Measurements from ENCODE around the gene MTA3. TPM values are rescaled to one million over a fixed set of nuclear protein-coding genes. Genes with fewer than 3 reads are reported as not detected.

The MTA3 gene
- total and polyA plus RNA-seq, 9 of the 15 experiments (the other 6 are each of a cell fraction or from before 2014, with no cell fraction given) = 12.4 to 39.6 (median 23.5) TPM

GRCh38 chr2:42758751-42759150 is 190.3 kb downstream of the MTA3 start:
- WGBS (ENCODE audit: insufficient coverage, low coverage, missing lambda C conversion rate) = 0% methylated on average over 1 of the region's 1 CpG
- intact Hi-C loops (cut with micrococcal nuclease) (no loop called here), in situ Hi-C loops (cut with MboI) (no loop called here)
- H2AFZ ChIP-seq (ENCODE audit: low read depth, low read length) = no peak overlapping the region
- H4K20me1 ChIP-seq (replicated peaks; ENCODE audit: control insufficient read depth, insufficient read depth, low read length) = peaks cover 8% of the 10 kb centered on the region
- H3K4me3 ChIP-seq = no peak overlapping the region
- peaks cover 6 to 66% of the 10 kb centered on the region in 2 experiments; a peak in 4 of 5 replicates for H3K27me3 ChIP-seq (ENCODE audit: control insufficient read depth in 2 of 2, insufficient read depth in 2 of 2, low read length in 2 of 2)
- DNase-seq (ENCODE audit: extremely low read depth in 1 of 4, low spot score in 3 of 4) (no peak), ATAC-seq (no peak), FAIRE-seq (no peak)
- no peaks in the 10 kb centered on the region for H3K36me3 ChIP-seq (ENCODE audit: control insufficient read depth, insufficient read depth, low read length)
- H3K9ac ChIP-seq (ENCODE audit: insufficient read depth in 1 of 2, low read depth in 2 of 2, low read length in 2 of 2) = no peak overlapping the region
- no peak overlapping the region for H3K27ac ChIP-seq (ENCODE audit: extremely low read depth, low read depth, low read length)
- peaks cover 0 to 18% of the 10 kb centered on the region in 2 experiments; a peak in 1 of 5 replicates for H3K4me1 ChIP-seq (replicated peaks in 1 of 2; ENCODE audit: control insufficient read depth in 2 of 2, insufficient read depth in 2 of 2, low read length in 2 of 2)
- H3K79me2 ChIP-seq (ENCODE audit: control insufficient read depth, insufficient read depth, low read length) = no peaks in the 10 kb centered on the region
- ChIA-PET POLR2A (interaction anchor here (0.7 kb wide), 1 partner anchor 10 kb away, joined by 3 read pairs; no protein-coding TSS in a partner anchor), CTCF (ENCODE audit: low intra/inter-chr PET ratio) (no interaction called here)
- H3K9me1 ChIP-seq (ENCODE audit: control insufficient read depth, insufficient read depth, low read length) = no peaks in the 10 kb centered on the region
- no TSS peak for BruUV-seq (replicated peaks)
- H3K9me3 ChIP-seq (replicated peaks; ENCODE audit: control insufficient read depth, insufficient read depth, low read depth, low read length) = no peaks in the 10 kb centered on the region
- H3K4me2 ChIP-seq (ENCODE audit: insufficient read depth, low read length) = no peak overlapping the region
- TF ChIP-seq KLF16 (IDR thresholded peaks at IDR 0.05) (no peak), HMBOX1 (IDR thresholded peaks at IDR 0.05) (no peak), DNMT1 (IDR thresholded peaks at IDR 0.05) (no peak), FOXM1 (IDR thresholded peaks at IDR 0.05; ENCODE audit: low read depth) (no peak), FOXM1 (CRISPR knock-in tag; IDR thresholded peaks at IDR 0.05; ENCODE audit: low read depth) (no peak), ZNF263 (CRISPR knock-in tag; IDR thresholded peaks at IDR 0.05; ENCODE audit: borderline replicate concordance) (no peak), ZNF740 (CRISPR knock-in tag; IDR thresholded peaks at IDR 0.05) (no peak), ZNF740 (tag; IDR thresholded peaks at IDR 0.05) (no peak), POLR2H (tag; IDR thresholded peaks at IDR 0.05; ENCODE audit: low read depth) (no peak), ZNF408 (CRISPR knock-in tag; IDR thresholded peaks at IDR 0.05; ENCODE audit: low read depth) (no peak), ZNF77 (CRISPR knock-in tag; IDR thresholded peaks at IDR 0.05) (no peak), SUPT5H (IDR thresholded peaks at IDR 0.05) (no peak), SLC30A9 (CRISPR knock-in tag; IDR thresholded peaks at IDR 0.05) (no peak), C11orf30 (IDR thresholded peaks at IDR 0.05; ENCODE audit: low read depth) (no peak), HDGF (IDR thresholded peaks at IDR 0.05) (no peak), ZNF124 (CRISPR knock-in tag; IDR thresholded peaks at IDR 0.05) (no peak), NEUROD1 (IDR thresholded peaks at IDR 0.05; ENCODE audit: borderline replicate concordance, low read depth, low read length, partially characterized antibody) (no peak), KAT7 (CRISPR knock-in tag; IDR thresholded peaks at IDR 0.05; ENCODE audit: borderline replicate concordance) (no peak)

All from K562 (cell line).